Astrocyte of the spinal cord (primary cell): ENCODE measurements around the gene HPS4.
A peak's percentile ranks its signal among the peaks of the same experiment; 100 is the strongest.

Experiments
- DNase-seq: peaks from one replicate; pipeline ENCODE4 v3.0.0; 2011; ENCODE audit warnings: low read depth, low spot score
- H3K4me3 ChIP-seq: 2 replicates; pipeline ENCODE4 v1.5.1; 2011; ENCODE audit warnings: low read depth, mild to moderate bottlenecking, low read length, moderate library complexity
- in situ Hi-C: cut with HindIII; loops from 2 replicates; pipeline ENCODE4 v1.10.0; 2017; ENCODE audit warnings: low sequenced_read_pairs
- TF ChIP-seq, protein P1 (sequence below): IDR thresholded peaks from 2 replicates; pipeline ENCODE4 v1.5.1; 2012; ENCODE audit warnings: low read depth, mild to moderate bottlenecking, low read length, inconsistent platforms

Gene HPS4

DNA sequence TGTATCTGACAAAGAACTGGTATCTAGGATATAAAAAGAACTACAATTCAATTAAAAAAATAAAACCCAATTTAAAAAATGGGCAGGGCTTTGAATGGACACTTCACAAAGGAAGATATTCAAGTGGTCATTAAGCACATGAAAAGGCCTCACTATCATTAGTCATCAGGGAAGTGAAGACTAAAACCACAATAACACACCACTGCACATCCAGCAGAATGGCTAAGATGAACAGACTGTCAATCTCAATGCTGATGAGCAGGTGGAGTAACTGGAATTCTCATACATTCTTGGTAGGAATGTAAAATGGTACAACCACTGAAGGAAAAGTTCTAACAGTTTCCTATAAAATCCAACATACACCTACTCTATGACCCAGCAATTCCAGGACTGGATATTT, 8.9 kb downstream of the HPS4 start:
- no peak overlapping the region for H3K4me3 ChIP-seq
- in situ Hi-C loops, result no loop called here
- peak; percentile 5 for DNase-seq
- TF ChIP-seq, protein P1, sequence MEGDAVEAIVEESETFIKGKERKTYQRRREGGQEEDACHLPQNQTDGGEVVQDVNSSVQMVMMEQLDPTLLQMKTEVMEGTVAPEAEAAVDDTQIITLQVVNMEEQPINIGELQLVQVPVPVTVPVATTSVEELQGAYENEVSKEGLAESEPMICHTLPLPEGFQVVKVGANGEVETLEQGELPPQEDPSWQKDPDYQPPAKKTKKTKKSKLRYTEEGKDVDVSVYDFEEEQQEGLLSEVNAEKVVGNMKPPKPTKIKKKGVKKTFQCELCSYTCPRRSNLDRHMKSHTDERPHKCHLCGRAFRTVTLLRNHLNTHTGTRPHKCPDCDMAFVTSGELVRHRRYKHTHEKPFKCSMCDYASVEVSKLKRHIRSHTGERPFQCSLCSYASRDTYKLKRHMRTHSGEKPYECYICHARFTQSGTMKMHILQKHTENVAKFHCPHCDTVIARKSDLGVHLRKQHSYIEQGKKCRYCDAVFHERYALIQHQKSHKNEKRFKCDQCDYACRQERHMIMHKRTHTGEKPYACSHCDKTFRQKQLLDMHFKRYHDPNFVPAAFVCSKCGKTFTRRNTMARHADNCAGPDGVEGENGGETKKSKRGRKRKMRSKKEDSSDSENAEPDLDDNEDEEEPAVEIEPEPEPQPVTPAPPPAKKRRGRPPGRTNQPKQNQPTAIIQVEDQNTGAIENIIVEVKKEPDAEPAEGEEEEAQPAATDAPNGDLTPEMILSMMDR, result no peak

DNA sequence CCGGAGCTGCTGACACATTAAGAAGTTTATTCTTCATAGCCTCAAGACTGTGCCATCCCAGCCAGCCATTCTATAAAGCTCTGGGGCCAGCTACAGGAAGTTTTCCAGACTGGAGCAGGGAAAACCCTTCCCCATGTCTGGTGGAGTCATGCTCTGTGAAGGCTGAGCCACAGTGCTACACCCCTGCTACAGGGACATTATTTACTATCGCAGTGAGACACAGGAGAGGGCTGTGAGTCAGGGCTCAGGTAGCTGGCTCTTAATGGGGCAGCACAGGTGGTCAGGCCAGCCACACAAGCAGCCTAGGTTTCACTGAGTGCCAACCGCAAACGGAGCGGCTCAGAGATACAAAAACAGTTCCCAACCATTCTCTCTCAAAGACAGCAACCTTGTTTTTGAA, 12.1 kb downstream of the HPS4 start:
- H3K4me3 ChIP-seq, result no peak overlapping the region
- TF ChIP-seq, protein P1, result no peak
- in situ Hi-C loops, result no loop called here
- DNase-seq, result peak; percentile 79

DNA sequence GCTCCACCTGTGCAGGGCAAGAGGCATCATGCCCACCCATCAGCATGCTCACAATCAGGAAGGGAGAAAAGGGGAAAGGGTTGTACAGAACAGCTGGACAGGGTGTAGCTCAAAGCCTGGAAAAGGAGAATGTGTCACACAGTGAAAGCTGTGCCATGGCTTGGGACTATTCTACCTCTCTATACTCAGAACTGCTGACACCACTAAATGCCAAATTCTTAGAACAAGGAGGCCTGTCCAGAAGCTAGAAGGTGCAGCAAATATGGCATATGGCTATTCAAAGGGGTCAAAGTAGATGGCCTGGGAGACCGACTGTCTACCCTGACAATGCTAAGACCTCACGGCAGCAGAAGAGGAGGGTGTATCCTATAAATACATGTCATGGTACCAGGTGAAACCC, 12.8 kb downstream of the HPS4 start:
- DNase-seq, result no peak
- TF ChIP-seq, protein P1, result no peak
- no peak overlapping the region for H3K4me3 ChIP-seq
- in situ Hi-C loops, result no loop called here

DNA sequence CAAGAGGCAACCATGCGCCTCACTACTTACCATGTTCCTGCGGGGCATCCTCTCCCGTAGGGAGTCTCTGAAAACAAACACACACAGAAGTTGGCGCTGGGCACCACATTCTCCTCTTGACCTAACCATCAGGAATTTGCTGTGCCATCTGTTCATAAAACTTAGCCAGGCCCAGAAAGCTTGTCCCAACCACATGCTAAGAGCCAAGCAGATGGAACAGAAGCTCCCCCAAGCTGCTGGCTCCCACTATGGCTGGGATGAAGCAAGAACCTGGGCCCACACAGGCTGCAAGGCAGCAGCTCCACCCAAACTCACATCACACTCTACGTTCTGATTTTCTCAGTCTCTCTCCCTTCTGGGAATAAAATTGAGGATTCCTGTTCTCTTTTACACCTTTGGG, 17.4 kb downstream of the HPS4 start:
- no peak for DNase-seq
- H3K4me3 ChIP-seq, result no peak overlapping the region
- in situ Hi-C loops, result no loop called here
- TF ChIP-seq, protein P1, result no peak

DNA sequence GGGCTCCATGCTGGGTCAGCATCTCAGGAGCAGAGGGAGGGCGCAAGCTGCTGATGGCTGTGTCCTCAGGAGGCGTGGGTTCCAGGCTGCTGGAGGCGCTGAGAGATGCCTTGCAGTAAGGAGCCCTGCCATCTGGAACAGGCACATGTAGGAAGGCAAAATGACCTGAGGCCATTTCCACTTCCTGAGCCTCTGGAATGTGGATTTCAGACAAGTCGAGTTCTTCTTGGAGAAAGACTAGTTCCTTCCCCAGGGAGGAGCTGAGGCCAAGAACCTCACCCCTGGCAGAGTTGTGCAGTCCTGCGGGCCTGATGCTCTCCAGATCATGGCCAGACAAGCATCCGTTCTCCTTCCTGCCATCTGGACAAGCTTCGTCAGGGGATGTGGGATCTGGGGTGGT, 19.3 kb downstream of the HPS4 start:
- in situ Hi-C loops, result no loop called here
- no peak for DNase-seq
- H3K4me3 ChIP-seq, result no peak overlapping the region
- TF ChIP-seq, protein P1, result no peak

DNA sequence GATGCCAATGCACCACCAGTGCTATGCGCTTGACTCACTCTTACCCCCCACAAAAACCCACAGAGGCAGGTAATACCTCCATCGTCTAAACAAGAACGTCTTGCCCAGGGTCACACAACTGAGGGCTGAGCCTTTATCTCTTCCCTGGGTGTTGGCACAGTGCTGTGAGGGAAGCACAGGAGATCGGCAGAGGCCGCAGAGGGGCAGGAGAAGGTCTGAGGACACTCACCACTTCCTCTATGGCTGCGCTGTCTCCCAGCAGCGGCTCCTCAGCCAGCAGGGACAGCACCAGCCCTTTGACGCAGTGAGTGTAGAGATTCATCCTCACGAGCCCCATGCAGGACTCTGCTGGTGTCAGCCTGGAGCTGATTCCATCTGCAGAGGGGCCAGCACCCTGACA, 19.9 kb downstream of the HPS4 start:
- in situ Hi-C loops, result no loop called here
- TF ChIP-seq, protein P1, result no peak
- DNase-seq, result no peak
- no peak overlapping the region for H3K4me3 ChIP-seq

DNA sequence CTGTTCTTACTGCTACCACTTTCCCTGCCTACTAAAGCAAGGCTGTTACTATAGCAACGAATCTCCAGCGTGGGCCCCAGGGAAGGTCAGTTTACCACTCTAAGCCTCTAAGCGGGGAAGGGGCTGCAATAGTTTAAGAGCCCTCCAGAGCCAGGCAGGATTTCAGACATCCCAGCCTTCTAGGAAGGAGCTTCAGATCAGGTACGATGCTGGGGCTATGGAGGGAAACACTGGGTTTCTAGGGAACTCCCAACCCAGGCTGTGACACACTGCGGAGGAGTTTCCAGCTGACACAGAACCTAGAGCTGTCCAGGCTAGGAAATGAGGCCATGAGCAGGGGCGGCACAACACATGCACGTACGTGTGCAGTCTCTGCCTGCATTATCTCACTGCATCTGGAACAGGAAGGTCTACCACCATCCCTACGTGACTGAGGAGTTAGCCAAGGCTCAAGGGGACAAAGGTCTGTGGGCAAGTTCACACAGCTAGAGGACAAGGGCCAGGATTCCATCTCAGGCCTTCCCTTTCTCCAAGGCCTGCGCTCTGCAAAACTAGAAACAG, 20.4 kb downstream of the HPS4 start:
- TF ChIP-seq, protein P1, result no peak
- no peak for DNase-seq
- in situ Hi-C loops, result no loop called here
- H3K4me3 ChIP-seq, result no peak overlapping the region
